H1 (cell line): Measurements from ENCODE around the gene ZNF532. TPM values are rescaled to one million over a fixed set of nuclear protein-coding genes. Genes with fewer than 3 reads are reported as not detected.

Experiments used
- KDM4A ChIP-seq: IDR thresholded peaks from one replicate; pipeline ENCODE4 v1.7.1; 2012; ENCODE audit warnings: low read depth, mild to moderate bottlenecking, moderate library complexity, low read length, inconsistent platforms; ENCODE audit not compliant: severe bottlenecking
- RNF2 ChIP-seq: fragments of 200-900, 300-1000 bp; sonication (generic); IDR thresholded peaks from 2 replicates; pipeline ENCODE4 v1.7.1; 2016; ENCODE audit warnings: borderline replicate concordance, low read depth, mild to moderate bottlenecking, antibody characterized with exemption, low read length; ENCODE audit not compliant: poor library complexity, severe bottlenecking; ENCODE audit errors: missing control alignments
- polyA plus RNA-seq, 7 experiments: library from polyadenylated mRNA; depleted of rRNA in 3 of 7; stranded (reverse) in 5 of 7; unstranded in 2 of 7; fragments of >200 nt in 5 of 7; fragments of 200-250 nt in 2 of 7; gene quantifications; 1 replicate in 5 of 7; 2 replicates in 1 of 7; 4 replicates in 1 of 7; pipeline versions ENCODE4 v1.2.1 to v1.2.3, GENCODE V29; 2011 to 2013; ENCODE audit warnings: missing spikeins in 2 of 7, mixed read lengths in 2 of 7
- total RNA-seq: library from RNA; stranded (reverse); fragmentation: NEBNext Ultra II Directional; extraction: Animal tissue kit (Norgen Biotek cat#: 25700); gene quantifications from 2 replicates; pipeline ENCODE4 v1.2.1, GENCODE V29; 2021

ZNF532 gene
- total and polyA plus RNA-seq, 2 of the 8 experiments (the other 6 are each of a cell fraction or from before 2014, with no cell fraction given): 143 to 240 TPM

- TF ChIP-seq RNF2: no peak
- no peak for TF ChIP-seq KDM4A
Observed at GRCh38 chr18:58934356-58934755, 69.7 kb downstream of the ZNF532 start (continued).
